ENCODE results near the gene VTA1. TPM values are rescaled to one million over a fixed set of nuclear protein-coding genes. Genes with fewer than 3 reads are reported as not detected.

VTA1 gene
- total and polyA plus RNA-seq, 11 donors = 14.3 to 56.6 (median 41.0) TPM

DNA sequence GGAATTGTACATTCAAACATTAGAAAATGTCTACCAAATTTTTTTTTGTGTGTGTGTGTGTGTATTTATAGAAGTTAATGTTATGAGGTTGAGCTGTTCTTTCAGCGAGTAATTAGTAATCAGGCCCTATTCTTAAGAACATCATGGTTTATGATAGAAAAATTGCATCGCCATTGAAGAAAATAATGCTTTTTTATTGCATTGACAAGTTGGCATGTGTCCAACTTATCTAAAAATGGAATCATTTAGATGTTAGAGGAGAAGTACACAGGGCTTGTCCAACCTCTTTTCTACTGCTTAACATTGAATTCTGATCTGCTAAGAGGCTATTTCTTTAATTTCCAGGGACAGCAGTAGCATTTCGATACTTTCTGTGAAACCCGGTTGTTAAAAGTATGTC, 93.1 kb downstream of the VTA1 start:
- no peak for ATAC-seq
- Histone ChIP-seq H3K27ac (no peak overlapping the region), H3K9me3 (no peaks in the 10 kb centered on the region), H3K4me1 (peaks cover 0 to 2% (median 0%) of the 10 kb centered on the region in 12 donors), H3K36me3 (no peaks in the 10 kb centered on the region), H3K27me3 (no peaks in the 10 kb centered on the region), H3K4me3 (no peak overlapping the region)
- TF ChIP-seq POLR2A (IDR thresholded peaks at IDR 0.05) = no peak
- TF ChIP-seq, protein P1, sequence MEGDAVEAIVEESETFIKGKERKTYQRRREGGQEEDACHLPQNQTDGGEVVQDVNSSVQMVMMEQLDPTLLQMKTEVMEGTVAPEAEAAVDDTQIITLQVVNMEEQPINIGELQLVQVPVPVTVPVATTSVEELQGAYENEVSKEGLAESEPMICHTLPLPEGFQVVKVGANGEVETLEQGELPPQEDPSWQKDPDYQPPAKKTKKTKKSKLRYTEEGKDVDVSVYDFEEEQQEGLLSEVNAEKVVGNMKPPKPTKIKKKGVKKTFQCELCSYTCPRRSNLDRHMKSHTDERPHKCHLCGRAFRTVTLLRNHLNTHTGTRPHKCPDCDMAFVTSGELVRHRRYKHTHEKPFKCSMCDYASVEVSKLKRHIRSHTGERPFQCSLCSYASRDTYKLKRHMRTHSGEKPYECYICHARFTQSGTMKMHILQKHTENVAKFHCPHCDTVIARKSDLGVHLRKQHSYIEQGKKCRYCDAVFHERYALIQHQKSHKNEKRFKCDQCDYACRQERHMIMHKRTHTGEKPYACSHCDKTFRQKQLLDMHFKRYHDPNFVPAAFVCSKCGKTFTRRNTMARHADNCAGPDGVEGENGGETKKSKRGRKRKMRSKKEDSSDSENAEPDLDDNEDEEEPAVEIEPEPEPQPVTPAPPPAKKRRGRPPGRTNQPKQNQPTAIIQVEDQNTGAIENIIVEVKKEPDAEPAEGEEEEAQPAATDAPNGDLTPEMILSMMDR (IDR thresholded peaks at IDR 0.05) = no peak
- intact Hi-C loops (cut with DNase I) = no loop called here
- no peak for DNase-seq
- 78 to 91% (median 87%) methylated on average over 4 of the region's 4 CpGs for WGBS, 4 donors

DNA sequence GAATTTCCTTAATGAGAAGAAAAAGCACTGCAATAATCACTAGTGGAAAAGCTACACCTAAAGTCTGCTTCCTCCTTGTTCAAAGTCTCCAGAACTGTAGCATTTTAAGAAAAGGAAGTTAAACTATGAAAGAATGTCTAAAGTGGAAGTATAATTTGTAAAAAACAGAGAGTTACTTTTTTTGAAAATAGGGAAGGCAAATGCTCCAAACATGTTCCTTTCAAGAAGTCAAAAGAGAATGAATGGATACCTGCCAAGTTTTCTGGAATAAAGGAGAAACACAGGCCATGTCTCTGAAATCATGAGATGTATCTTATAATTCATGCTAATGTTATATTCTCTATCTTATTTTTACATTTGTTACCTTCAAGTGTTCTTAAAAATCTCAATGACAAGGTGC, 94.0 kb downstream of the VTA1 start:
- Histone ChIP-seq H3K27ac (no peak overlapping the region), H3K27me3 (peaks cover 0 to 2% (median 0%) of the 10 kb centered on the region in 9 donors), H3K4me1 (peaks cover 0 to 2% (median 0%) of the 10 kb centered on the region in 12 donors), H3K36me3 (no peaks in the 10 kb centered on the region), H3K4me3 (no peak overlapping the region), H3K9me3 (no peaks in the 10 kb centered on the region)
- ATAC-seq (no peak), DNase-seq (no peak)
- TF ChIP-seq, protein P1 (IDR thresholded peaks at IDR 0.05) = no peak
- TF ChIP-seq POLR2A (IDR thresholded peaks at IDR 0.05) = no peak
- intact Hi-C loops (cut with DNase I) = no loop called here

DNA sequence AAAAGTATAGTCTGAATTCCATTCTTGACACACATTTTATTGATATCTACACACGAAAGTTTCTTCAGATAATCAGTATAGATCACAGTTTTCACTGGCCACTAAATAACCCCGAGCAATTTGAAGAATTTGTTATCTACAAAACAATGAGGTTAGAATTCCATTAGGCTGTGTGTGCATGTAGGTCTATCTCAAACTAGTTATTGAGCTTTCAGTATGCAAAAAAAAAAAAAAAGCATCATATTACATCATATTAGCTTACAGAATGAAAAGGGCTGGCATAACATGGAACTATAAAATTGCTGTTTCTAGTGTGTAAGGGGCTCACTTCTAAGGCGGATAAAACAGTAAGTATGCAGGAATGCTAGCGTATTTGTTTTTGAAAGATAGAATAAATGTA, 95.2 kb downstream of the VTA1 start:
- WGBS, 4 donors = 42 to 56% (median 55%) methylated on average over 4 of the region's 4 CpGs
- ATAC-seq = no peak
- intact Hi-C loops (cut with DNase I) = no loop called here

DNA sequence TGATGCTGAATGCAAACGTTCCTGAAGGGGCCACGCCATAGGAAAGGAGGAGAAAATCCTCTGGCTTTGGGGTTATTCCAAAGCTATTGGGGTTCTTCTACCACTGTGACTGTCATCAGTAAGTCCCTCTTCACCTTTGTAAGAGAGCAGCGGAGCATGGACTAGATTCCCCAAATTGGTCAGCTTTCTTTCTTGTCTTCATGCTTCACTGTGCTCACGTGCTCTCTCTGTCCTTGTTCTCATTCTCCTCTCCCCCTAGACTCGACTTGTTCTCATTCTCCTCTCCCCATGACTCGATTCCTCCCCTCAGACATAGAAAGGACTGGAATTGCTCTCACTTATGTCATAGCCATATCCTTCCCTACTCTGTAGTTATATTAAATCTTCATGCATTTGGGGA, 99.9 kb downstream of the VTA1 start:
- DNase-seq (no peak), ATAC-seq (no peak)
- intact Hi-C loops (cut with DNase I) = no loop called here
- Histone ChIP-seq H3K36me3 (no peaks in the 10 kb centered on the region), H3K27ac (no peak overlapping the region), H3K27me3 (peaks cover 0 to 2% (median 0%) of the 10 kb centered on the region in 9 donors), H3K4me1 (no peaks in the 10 kb centered on the region), H3K9me3 (no peaks in the 10 kb centered on the region), H3K4me3 (no peak overlapping the region)
- WGBS, 4 donors = 79 to 91% (median 87%) methylated on average over 6 of the region's 6 CpGs
- TF ChIP-seq, protein P1 (IDR thresholded peaks at IDR 0.05) = no peak
- no peak for TF ChIP-seq POLR2A (IDR thresholded peaks at IDR 0.05)

More for the DNA sequence above, 95.2 kb downstream of the VTA1 start:
- Histone ChIP-seq H3K4me3 (no peak overlapping the region), H3K36me3 (no peaks in the 10 kb centered on the region), H3K27me3 (peaks cover 0 to 2% (median 0%) of the 10 kb centered on the region in 9 donors), H3K4me1 (peaks cover 0 to 2% (median 0%) of the 10 kb centered on the region in 12 donors), H3K9me3 (no peaks in the 10 kb centered on the region), H3K27ac (no peak overlapping the region)
- TF ChIP-seq POLR2A (IDR thresholded peaks at IDR 0.05) = no peak
- TF ChIP-seq, protein P1 (IDR thresholded peaks at IDR 0.05) = no peak
- no peak for DNase-seq
